Forelimb muscle (tissue), 1 donor: ENCODE results near the gene SLAMF7. TPM values are rescaled to one million over a fixed set of nuclear protein-coding genes. Genes with fewer than 3 reads are reported as not detected.
"Not testable (repeated sequence)": the region's sequence is repeated elsewhere in the genome, so short reads cannot be mapped to it uniquely, and the experiment has no call there.

Experiments used
- DNase-seq: peaks from one replicate; pipeline ENCODE4 v3.0.0-alpha.2; 2013; ENCODE audit warnings: low read depth
- polyA plus RNA-seq: library from polyadenylated mRNA; unstranded; fragments of 120-200 nt; gene quantifications from one replicate; pipeline ENCODE4 v1.2.1, GENCODE V29; 2013; ENCODE audit not compliant: insufficient read length

Gene SLAMF7, protein sequence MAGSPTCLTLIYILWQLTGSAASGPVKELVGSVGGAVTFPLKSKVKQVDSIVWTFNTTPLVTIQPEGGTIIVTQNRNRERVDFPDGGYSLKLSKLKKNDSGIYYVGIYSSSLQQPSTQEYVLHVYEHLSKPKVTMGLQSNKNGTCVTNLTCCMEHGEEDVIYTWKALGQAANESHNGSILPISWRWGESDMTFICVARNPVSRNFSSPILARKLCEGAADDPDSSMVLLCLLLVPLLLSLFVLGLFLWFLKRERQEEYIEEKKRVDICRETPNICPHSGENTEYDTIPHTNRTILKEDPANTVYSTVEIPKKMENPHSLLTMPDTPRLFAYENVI
- 0.46 TPM for polyA plus RNA-seq

DNA sequence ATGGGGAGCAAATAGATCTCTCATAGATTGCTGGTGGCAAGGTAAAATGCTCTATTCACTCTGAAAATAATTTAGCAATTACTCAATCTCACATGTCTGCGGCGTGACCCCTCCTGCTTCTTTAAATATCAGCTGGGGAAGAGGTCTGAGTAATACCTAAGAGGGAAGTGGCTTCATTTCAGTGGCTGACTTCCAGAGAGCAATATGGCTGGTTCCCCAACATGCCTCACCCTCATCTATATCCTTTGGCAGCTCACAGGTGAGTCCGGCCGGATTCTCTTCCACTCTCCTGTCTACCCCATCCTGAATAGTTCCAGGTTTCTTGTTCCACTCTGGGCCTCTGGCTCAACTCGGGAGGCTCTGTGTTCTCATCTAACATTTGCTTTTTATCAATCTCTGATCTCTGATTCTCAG, at the start of gene SLAMF7:
Gene SLAMF7, plus strand, starts transcription at position 150 of the 414 bp plus-strand sequence. Its CDS starts 55 bp downstream, at position 205.
- DNase-seq: no peak

GRCh38 chr1:160692390-160692789, 46.7 kb upstream of the SLAMF7 start:
- DNase-seq: not testable (repeated sequence)

- no peak for DNase-seq
These were observed 36.9 kb upstream of the SLAMF7 start for GRCh38 chr1:160702100-160702499.

GRCh38 chr1:160704250-160704649, 34.8 kb upstream of the SLAMF7 start:
- no peak for DNase-seq

- not testable (repeated sequence) for DNase-seq
These were observed 33.8 kb upstream of the SLAMF7 start for GRCh38 chr1:160705212-160705621.

DNA sequence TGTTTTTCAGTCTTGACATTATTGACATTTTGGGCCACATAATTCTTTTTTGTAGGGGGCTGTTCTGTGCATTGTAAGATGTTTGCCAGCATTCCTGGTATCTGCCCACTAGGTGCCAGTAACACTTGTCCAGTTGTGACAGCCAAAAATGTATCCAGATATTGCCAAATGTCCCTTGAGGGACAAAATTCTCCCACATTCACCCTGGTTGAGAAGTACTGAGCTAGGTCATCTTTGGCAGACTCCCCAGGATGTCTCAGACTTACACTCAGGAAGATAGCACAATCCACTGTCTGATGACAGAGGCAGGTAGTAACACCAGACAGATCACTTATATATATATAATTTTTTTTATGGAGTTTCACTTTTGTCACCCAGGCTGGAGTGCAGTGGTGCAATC, 33.3 kb upstream of the SLAMF7 start:
- no peak for DNase-seq

- DNase-seq: no peak
These were observed 32.4 kb upstream of the SLAMF7 start for GRCh38 chr1:160706526-160707235.

GRCh38 chr1:160707236-160708064, 31.6 kb upstream of the SLAMF7 start:
- no peak for DNase-seq

GRCh38 chr1:160708118-160708517, 30.9 kb upstream of the SLAMF7 start:
- DNase-seq: no peak

DNA sequence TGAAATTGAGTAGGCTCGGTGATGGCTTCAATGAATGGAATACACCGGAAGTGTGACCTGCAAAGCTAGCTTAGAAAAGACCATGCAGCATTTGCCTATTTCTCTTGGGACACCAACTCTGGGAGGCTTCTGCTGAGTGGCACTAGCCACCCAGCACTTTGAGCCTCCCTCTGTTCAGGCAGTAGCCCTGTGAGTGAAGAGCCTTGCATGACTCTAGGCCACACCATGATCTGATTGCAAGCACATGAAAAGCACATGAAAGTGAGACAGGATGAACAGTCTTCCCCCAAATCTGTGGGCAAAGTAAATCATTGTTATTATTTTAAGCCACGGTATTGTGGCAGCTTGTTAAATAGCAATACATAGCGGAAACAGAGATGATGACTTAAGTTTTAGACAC, 30.2 kb upstream of the SLAMF7 start:
- DNase-seq: no peak

DNA sequence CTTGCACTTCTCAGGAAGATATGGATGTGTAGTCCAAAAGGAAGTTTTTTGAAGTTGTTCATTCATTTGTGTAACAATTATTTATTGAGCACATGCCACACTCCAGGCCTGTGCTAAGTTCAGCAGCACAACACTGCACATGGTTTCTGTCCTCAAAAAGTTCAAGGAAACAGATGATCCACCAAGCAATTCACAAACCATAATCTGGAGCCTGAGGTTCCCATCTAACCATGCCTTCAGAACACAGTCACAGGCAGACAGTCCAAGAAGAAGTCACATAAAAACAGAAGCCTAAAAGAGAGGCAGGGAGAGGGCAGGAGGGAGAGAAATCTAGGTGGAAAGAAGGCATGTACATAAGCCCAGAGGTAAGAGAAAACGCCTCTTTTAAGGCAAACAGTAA, 29.3 kb upstream of the SLAMF7 start:
- DNase-seq: no peak

DNA sequence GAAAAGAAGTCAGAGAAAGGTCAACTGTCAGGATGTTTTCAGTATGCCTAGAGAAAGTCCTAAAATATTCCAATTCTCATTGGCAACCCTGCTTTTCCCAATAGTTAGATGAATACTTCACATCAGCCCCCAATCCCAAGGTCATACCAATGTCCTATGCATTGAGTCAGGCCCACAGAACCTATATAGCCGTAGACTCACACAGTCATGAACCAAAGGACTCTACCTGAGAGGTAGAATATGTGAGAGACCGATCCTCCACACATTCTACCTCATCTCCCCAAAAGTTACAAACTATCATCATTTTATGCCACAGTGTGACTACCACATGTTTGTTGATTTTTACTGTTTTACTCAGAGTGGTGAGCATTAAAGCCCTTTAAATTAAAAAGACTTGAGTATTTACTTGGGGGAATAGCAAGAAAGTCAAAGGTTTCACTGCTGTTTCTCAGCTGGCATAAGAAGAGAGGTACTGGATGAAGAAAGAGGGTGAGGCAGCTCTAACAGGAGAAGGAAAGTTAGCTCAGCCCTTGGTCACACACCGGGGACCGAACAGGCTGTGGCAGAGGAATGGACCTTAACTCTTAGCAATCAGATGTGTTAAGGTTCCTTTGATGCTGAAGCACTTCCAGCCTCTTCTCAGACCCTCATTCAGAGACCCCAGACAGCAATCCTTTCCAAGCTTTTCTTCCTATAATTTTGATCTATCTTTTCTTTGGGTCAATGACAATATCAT, 28.4 kb upstream of the SLAMF7 start:
- no peak for DNase-seq

DNA sequence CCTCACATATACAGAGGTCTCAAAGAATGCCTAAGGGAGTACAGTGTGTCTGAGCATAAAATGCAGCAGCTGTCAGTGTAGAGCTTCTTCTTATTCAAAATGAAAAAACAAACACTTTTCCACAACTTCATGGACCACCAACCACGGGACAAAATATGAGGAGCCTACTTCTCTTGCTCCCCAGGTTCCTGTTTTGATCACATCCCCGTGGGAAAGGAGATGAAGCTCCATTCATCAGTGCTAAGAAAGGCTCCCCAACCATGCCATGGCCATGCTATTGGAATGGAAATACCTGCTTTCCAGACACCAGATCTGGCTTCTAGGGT, 27.8 kb upstream of the SLAMF7 start:
- DNase-seq: no peak

DNA sequence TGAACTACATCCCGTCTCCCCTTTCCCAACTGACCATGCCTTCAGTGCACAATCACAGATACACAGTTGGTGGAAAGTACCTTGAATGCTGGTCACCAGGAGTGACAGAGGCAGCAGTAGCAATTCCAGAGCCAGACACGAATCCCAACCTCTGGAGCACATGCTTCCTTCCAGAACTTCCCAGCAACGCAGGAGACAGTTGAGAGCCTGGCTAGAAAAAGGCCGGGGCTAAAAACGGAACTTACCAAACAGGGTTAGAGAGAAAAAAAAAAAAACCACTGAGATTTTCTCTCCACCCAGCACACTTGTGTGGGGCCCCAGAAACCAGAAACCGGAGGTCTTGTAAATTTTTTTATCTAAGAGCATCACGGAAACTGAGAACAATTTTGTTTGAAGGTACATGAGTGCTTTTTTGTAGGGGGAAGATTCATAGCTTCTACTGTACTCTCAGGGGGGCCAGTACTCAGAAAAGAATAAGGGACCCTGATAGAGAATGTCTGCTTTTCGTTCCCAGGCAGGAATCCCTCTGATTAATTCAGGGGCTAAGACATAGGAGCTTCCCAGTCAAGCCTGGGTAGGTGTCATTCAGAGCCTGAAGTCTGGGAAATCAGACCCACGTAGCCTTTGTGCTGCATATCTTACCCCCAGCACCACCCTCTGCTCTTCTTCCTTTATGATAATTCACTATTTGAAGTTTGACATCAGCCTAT, 27.3 kb upstream of the SLAMF7 start, which contains the start of gene CD48:
Gene CD48, minus strand, starts transcription at position 221 of the 710 bp plus-strand sequence. Its CDS starts 59 bp downstream, at position 162.
- no peak for DNase-seq

DNA sequence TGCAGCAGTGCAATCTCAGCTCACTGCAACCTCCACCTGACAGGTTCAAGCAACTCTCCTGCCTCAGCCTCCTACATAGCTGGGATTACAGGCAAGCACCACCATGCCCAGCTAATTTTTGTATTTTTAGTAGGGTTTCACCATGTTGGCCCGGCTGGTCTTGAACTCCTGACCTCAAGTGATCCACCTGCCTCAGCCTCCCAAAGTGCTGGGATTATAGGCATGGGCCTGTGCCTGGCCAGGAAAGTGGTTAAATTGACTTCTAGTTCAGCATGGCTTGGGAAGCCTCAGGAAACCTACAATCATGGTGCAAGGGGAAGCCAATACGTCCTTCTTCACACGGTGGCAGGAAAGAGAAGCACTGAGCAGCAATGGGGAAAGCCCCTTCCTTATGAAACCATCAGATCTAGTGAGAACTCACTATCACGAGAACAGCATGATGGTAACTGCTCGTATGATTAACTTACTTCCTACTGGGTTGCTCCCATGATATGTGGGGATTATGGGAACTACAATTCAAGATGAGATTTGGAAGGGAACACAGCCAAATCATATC, 26.4 kb upstream of the SLAMF7 start:
- DNase-seq: not testable (repeated sequence)

DNA sequence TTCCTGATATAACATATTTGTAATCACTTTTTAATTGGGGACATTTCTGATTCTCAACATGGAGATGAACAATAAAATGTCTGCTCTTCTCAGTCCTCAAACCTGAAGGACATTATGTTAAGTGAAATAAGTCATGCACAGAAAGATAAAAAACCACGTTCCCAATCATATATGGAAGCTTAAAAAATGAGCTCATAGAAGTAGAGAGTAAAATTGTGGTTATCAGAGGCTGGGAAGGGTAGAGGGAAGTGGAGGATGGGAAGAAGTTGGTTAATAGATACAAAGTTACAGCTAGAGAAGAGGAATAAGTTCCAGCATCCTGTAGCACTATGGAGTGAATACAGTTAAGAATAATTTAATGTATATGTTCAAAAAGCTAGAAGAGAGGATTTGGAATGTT, 25.9 kb upstream of the SLAMF7 start:
- DNase-seq: no peak

DNA sequence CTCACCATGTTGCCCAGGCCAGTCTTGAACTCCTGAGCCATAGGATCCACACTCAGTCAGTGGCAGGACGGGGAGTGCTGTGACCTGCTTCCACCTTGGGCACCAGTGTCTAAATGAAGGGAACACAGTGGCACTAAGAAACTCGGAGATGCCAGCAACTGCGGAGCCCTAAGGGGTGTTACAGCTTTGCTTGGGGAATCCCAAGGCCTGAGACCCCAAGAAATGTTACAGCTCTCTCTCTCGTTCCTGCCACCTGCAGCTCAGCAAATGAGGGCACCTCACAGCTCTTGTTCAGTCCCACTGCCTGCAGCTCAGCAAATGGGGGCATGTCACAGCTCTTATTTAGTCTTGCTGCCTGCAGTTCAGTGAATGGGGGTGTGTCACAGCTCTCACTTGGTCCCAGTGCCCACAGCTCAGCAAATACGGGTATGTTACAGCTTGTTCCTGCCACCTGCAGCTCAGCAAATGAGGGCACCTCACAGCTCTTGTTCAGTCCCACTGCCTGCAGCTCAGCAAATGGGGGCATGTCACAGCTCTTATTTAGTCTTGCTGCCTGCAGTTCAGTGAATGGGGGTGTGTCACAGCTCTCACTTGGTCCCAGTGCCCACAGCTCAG, 24.9 kb upstream of the SLAMF7 start:
- DNase-seq: not testable (repeated sequence)

GRCh38 chr1:160716013-160716412, 23.0 kb upstream of the SLAMF7 start:
- DNase-seq: no peak

- no peak for DNase-seq
These were observed 21.7 kb upstream of the SLAMF7 start for GRCh38 chr1:160717306-160717705.

GRCh38 chr1:160718210-160718609, 20.8 kb upstream of the SLAMF7 start:
- no peak for DNase-seq
